Endothelial cell of umbilical vein (primary cell): ENCODE measurements around the gene LRRC32. TPM values are rescaled to one million over a fixed set of nuclear protein-coding genes. Genes with fewer than 3 reads are reported as not detected.

Experiments used
- BruUV-seq: library from RNA; stranded (reverse); fragments of 400-500 nt; replicated peaks from 2 replicates; lab custom pipeline; 2021; lab: Mats Ljungman, UMichigan
- CTCF ChIA-PET: fragments of 300-600, 350-600 bp; sonication (Branson Sonifier 250); formaldehyde crosslinking; loops from one replicate; lab custom pipeline; 2021; ENCODE audit warnings: antibody characterized with exemption, inconsistent platforms; lab: Charles Lee
- POLR2A ChIA-PET: fragments of 300-600, 350-600 bp; sonication (Branson Sonifier 250); formaldehyde crosslinking; loops from one replicate; lab custom pipeline; 2021; ENCODE audit warnings: antibody characterized with exemption, inconsistent platforms; lab: Charles Lee
- DNase-seq: peaks from one replicate; pipeline ENCODE4 v3.0.0-alpha.2; 2011; ENCODE audit warnings: low read depth, low spot score
- FAIRE-seq: peaks from 2 replicates; lab custom pipeline; 2011; peaks lifted over from hg19 to GRCh38; lab: Jason Lieb, UNC
- H2AFZ ChIP-seq: 2 replicates; pipeline ENCODE4 v1.6.0; 2012; ENCODE audit warnings: low read depth, low read length, control low read depth, inconsistent platforms
- H3K27ac ChIP-seq: 2 replicates; pipeline ENCODE4 v1.5.1; 2011; ENCODE audit warnings: low read depth, mild to moderate bottlenecking, control low read depth, low read length, moderate library complexity; ENCODE audit not compliant: insufficient read depth
- H3K27me3 ChIP-seq, 2 experiments: 2 replicates each; pipeline versions ENCODE4 v1.6.0 to v1.6.1; 2011; ENCODE audit warnings: low read length in 2 of 2, mixed read lengths in 1 of 2; ENCODE audit not compliant: control insufficient read depth in 2 of 2, insufficient read depth in 2 of 2
- H3K36me3 ChIP-seq, 2 experiments: 2 replicates in 1 of 2; 3 replicates in 1 of 2; pipeline ENCODE4 v1.5.1; 2011; ENCODE audit warnings: low read length in 2 of 2, mild to moderate bottlenecking in 1 of 2, moderate library complexity in 1 of 2; ENCODE audit not compliant: control insufficient read depth in 2 of 2, insufficient read depth in 2 of 2; ENCODE audit errors: extremely low read depth in 1 of 2
- H3K4me1 ChIP-seq: 3 replicates; pipeline ENCODE4 v1.5.1; 2011; ENCODE audit warnings: mild to moderate bottlenecking, low read length; ENCODE audit not compliant: control insufficient read depth, insufficient read depth; ENCODE audit errors: extremely low read depth
- H3K4me2 ChIP-seq: 2 replicates; pipeline ENCODE4 v1.6.1; 2011; ENCODE audit warnings: low read length, control low read depth, mixed read lengths; ENCODE audit not compliant: insufficient read depth
- H3K4me3 ChIP-seq, 3 experiments: fragments of 200-600 bp in 1 of 3; sonication (generic), shearing (Covaris generic) in 1 of 3; replicated peaks in 1 of 3; 2 replicates each; pipeline ENCODE4 v1.5.1; 2011 to 2016; ENCODE audit warnings: control low read depth in 3 of 3, low read length in 3 of 3, mild to moderate bottlenecking in 2 of 3, inconsistent platforms in 1 of 3, low read depth in 1 of 3, moderate library complexity in 1 of 3; ENCODE audit not compliant: insufficient read depth in 1 of 3
- H3K79me2 ChIP-seq: 2 replicates; pipeline ENCODE4 v1.6.0; 2012; ENCODE audit warnings: low read length, inconsistent platforms; ENCODE audit not compliant: control insufficient read depth, insufficient read depth
- H3K9ac ChIP-seq: replicated peaks from 2 replicates; pipeline ENCODE3; 2011; ENCODE audit warnings: low read length, control low read depth; ENCODE audit not compliant: insufficient read depth; ENCODE audit errors: extremely low read depth
- H3K9me1 ChIP-seq: replicated peaks from 3 replicates; pipeline ENCODE4 v1.6.0; 2011; ENCODE audit warnings: mild to moderate bottlenecking, low read length; ENCODE audit not compliant: control insufficient read depth, insufficient read depth; ENCODE audit errors: extremely low read depth
- H3K9me3 ChIP-seq: replicated peaks from 2 replicates; pipeline ENCODE4 v1.5.1; 2012; ENCODE audit warnings: low read length, inconsistent platforms; ENCODE audit not compliant: control insufficient read depth, insufficient read depth
- H4K20me1 ChIP-seq: replicated peaks from 2 replicates; pipeline ENCODE3; 2011; ENCODE audit warnings: mild to moderate bottlenecking, low read length; ENCODE audit not compliant: control insufficient read depth, insufficient read depth; ENCODE audit errors: extremely low read depth
- CTCF ChIP-seq, 2 donors: IDR thresholded peaks; 1 replicate in 1 of 2; 2 replicates in 1 of 2; pipeline ENCODE4 v1.5.1; 2011; ENCODE audit warnings: low read length in 2 of 2, mild to moderate bottlenecking in 2 of 2, moderate library complexity in 2 of 2, control low read depth in 1 of 2, inconsistent platforms in 1 of 2, low read depth in 1 of 2; ENCODE audit not compliant: insufficient read depth in 1 of 2; ENCODE audit errors: extremely low read depth in 1 of 2
- EZH2 ChIP-seq: IDR thresholded peaks from 2 replicates; pipeline ENCODE4 v1.6.1; 2012; ENCODE audit warnings: borderline replicate concordance, low read depth, mild to moderate bottlenecking, moderate library complexity, low read length, inconsistent platforms; ENCODE audit not compliant: severe bottlenecking
- FOS ChIP-seq: IDR thresholded peaks from 2 replicates; pipeline ENCODE4 v1.6.1; 2011; ENCODE audit warnings: mild to moderate bottlenecking, low read length, moderate library complexity, borderline replicate concordance; ENCODE audit not compliant: insufficient read depth
- GATA2 ChIP-seq: IDR thresholded peaks from 2 replicates; pipeline ENCODE4 v1.7.0; 2011; ENCODE audit warnings: low read depth, mild to moderate bottlenecking, moderate library complexity, mixed read lengths, low read length; ENCODE audit not compliant: insufficient read length, insufficient read depth
- JUN ChIP-seq: IDR thresholded peaks from 2 replicates; pipeline ENCODE4 v1.6.1; 2011; ENCODE audit warnings: borderline replicate concordance, low read depth; ENCODE audit not compliant: insufficient read length, insufficient read depth
- MYC ChIP-seq: IDR thresholded peaks from one replicate; pipeline ENCODE4 v1.6.1; 2011; ENCODE audit warnings: mild to moderate bottlenecking, low read depth, low read length
- POLR2A ChIP-seq: IDR thresholded peaks from 2 replicates; pipeline ENCODE4 v1.6.1; 2012; ENCODE audit warnings: low read depth, mild to moderate bottlenecking, control low read depth, low read length
- POLR2AphosphoS5 ChIP-seq: IDR thresholded peaks from 2 replicates; pipeline ENCODE4 v1.6.1; 2012; ENCODE audit warnings: low read depth, mild to moderate bottlenecking, control low read depth, low read length, moderate library complexity; ENCODE audit not compliant: insufficient read depth
- dilution Hi-C: fragments of 300-500 bp; cut with MboI; formaldehyde crosslinking; loops from one replicate; pipeline ENCODE4 v1.15.0; 2019; ENCODE audit warnings: low sequenced_read_pairs; ENCODE audit not compliant: extremely low pct_ligation_motif_present
- intact Hi-C: fragments of 100-400 bp; cut with micrococcal nuclease; formaldehyde crosslinking; loops from one replicate; pipeline ENCODE4 v1.10.0; 2022
- polyA plus RNA-seq, 4 experiments: library from polyadenylated mRNA; depleted of rRNA in 3 of 4; stranded (reverse) in 3 of 4; unstranded in 1 of 4; fragments of >200 nt; gene quantifications; 2 replicates each; pipeline versions ENCODE4 v1.2.1 to v1.2.3, GENCODE V29; 2011 to 2012; ENCODE audit warnings: missing spikeins in 1 of 4
- total RNA-seq: library from RNA; stranded (reverse); gene quantifications from 2 replicates; pipeline ENCODE4 v1.2.3, GENCODE V29; 2021
- TF ChIP-seq, protein P1 (sequence below): IDR thresholded peaks from 2 replicates; pipeline ENCODE4 v1.6.1; 2011; ENCODE audit not compliant: insufficient read depth, insufficient read length

LRRC32 gene
- total and polyA plus RNA-seq, 2 donors (not counting 3 experiments of a cell fraction or from before 2014, with no cell fraction given), result 77.2 to 117 TPM

DNA sequence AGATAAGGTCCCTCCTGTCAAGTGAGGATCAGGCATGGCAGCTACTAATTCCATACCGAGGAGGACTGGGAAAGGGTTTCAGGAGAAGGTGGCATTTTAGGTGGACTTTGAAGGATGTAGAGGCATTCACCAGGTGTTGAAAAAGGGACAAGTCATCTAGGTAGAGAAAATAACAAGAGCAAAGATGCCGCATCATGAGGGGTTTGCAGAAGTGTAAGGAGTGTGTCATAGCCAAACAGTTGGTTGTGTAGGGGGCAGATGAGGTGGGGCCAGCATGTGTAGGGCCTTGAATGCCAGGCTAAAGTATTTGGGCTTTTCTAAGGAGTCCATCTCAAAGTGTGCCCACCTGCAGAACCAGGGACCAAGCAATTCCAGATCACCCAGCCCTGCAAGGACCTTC, 11.6 kb upstream of the LRRC32 start:
- no peak for FAIRE-seq
- no TSS peak for BruUV-seq

More for the DNA sequence above, 11.6 kb upstream of the LRRC32 start:
- ChIA-PET CTCF (interaction anchor here (0.7 to 5.8 kb wide), 23 partner anchors 9 to 474 kb away, joined by 3 to 60 read pairs (median 4); partner anchors contain the start of gene LRRC32), POLR2A (no interaction called here)
- dilution Hi-C loops (no loop called here), intact Hi-C loops (loop anchor here (5.0 kb wide), 2 partner anchors 445 to 475 kb away; partner anchors contain the start of gene WNT11)
- Histone ChIP-seq H3K4me1 (no peaks in the 10 kb centered on the region), H3K9ac (no peak overlapping the region), H3K27ac (no peak overlapping the region), H2AFZ (no peak overlapping the region), H3K4me2 (no peak overlapping the region), H3K79me2 (no peaks in the 10 kb centered on the region), H3K27me3 (no peaks in the 10 kb centered on the region), H3K9me1 (no peaks in the 10 kb centered on the region), H3K9me3 (no peaks in the 10 kb centered on the region), H3K4me3 (no peak overlapping the region), H3K36me3 (no peaks in the 10 kb centered on the region), H4K20me1 (no peaks in the 10 kb centered on the region)
- no peak for DNase-seq
- TF ChIP-seq EZH2, result no peak
- TF ChIP-seq CTCF (IDR thresholded peaks at IDR 0.05; ENCODE audit: extremely low read depth in 1 of 2, insufficient read depth in 1 of 2, low read depth in 1 of 2, low read length in 2 of 2), result no peak
- no peak for TF ChIP-seq POLR2AphosphoS5
- TF ChIP-seq, protein P1, sequence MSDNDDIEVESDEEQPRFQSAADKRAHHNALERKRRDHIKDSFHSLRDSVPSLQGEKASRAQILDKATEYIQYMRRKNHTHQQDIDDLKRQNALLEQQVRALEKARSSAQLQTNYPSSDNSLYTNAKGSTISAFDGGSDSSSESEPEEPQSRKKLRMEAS, result no peak
- TF ChIP-seq FOS, result no peak
- no peak for TF ChIP-seq JUN
- no peak for TF ChIP-seq POLR2A
- TF ChIP-seq MYC, result no peak
- TF ChIP-seq GATA2, result no peak
